H1 (cell line): ENCODE measurements around the gene CASQ1. TPM values are rescaled to one million over a fixed set of nuclear protein-coding genes. Genes with fewer than 3 reads are reported as not detected.

Experiments
- CTCF ChIA-PET: fragments of 300-600 bp; sonication (Branson Sonifier 250); formaldehyde crosslinking; loops from one replicate; lab custom pipeline; 2021; ENCODE audit not compliant: partially characterized antibody; lab: Charles Lee
- POLR2A ChIA-PET: fragments of 300-600 bp; sonication (Branson Sonifier 250); formaldehyde crosslinking; loops from one replicate; lab custom pipeline; 2021; ENCODE audit warnings: inconsistent platforms; ENCODE audit not compliant: partially characterized antibody; lab: Charles Lee
- DNase-seq, 2 experiments: peaks; one replicate each; pipeline versions ENCODE4 v3.0.0 to v3.0.0-alpha.2; 2010 to 2022; ENCODE audit warnings: low spot score in 2 of 2, low read depth in 1 of 2, mixed read lengths in 1 of 2
- FAIRE-seq: peaks from 2 replicates; lab custom pipeline; 2011; peaks lifted over from hg19 to GRCh38; lab: Jason Lieb, UNC
- H2AFZ ChIP-seq: 2 replicates; pipeline ENCODE4 v1.8.1; 2012; ENCODE audit warnings: low read length, inconsistent platforms
- H2AK5ac ChIP-seq: 2 replicates; pipeline ENCODE4 v1.6.1; 2013; ENCODE audit warnings: low read depth, low read length
- H2BK120ac ChIP-seq: replicated peaks from 2 replicates; pipeline ENCODE3; 2013; ENCODE audit warnings: low read depth, low read length, inconsistent platforms
- H2BK12ac ChIP-seq: 2 replicates; pipeline ENCODE4 v1.6.1; 2013; ENCODE audit warnings: low read depth, low read length
- H2BK15ac ChIP-seq: 2 replicates; pipeline ENCODE4 v1.6.1; 2013; ENCODE audit warnings: low read length
- H2BK20ac ChIP-seq: 2 replicates; pipeline ENCODE4 v1.6.1; 2013; ENCODE audit warnings: low read length
- H2BK5ac ChIP-seq: 2 replicates; pipeline ENCODE4 v1.6.1; 2013; ENCODE audit warnings: low read depth, low read length
- H3K14ac ChIP-seq: 2 replicates; pipeline ENCODE4 v1.6.1; 2013; ENCODE audit warnings: inconsistent platforms; ENCODE audit not compliant: insufficient read length
- H3K18ac ChIP-seq: 2 replicates; pipeline ENCODE4 v1.6.1; 2013; ENCODE audit warnings: low read length; ENCODE audit errors: extremely low read depth
- H3K23ac ChIP-seq: 2 replicates; pipeline ENCODE4 v1.6.1; 2013; ENCODE audit warnings: inconsistent platforms; ENCODE audit not compliant: insufficient read length
- H3K23me2 ChIP-seq: 2 replicates; pipeline ENCODE4 v1.6.1; 2013; ENCODE audit warnings: low read depth, low read length
- H3K27ac ChIP-seq: 2 replicates; pipeline ENCODE4 v1.6.1; 2011; ENCODE audit warnings: low read depth, low read length, inconsistent platforms
- H3K27me3 ChIP-seq, 4 experiments: replicated peaks in 1 of 4; 1 replicate in 1 of 4; 2 replicates in 3 of 4; pipeline versions ENCODE4 v1.6.1 to v1.8.1; 2011 to 2013; ENCODE audit warnings: low read length in 3 of 4, mild to moderate bottlenecking in 3 of 4, inconsistent platforms in 2 of 4, mixed read lengths in 2 of 4, moderate library complexity in 1 of 4; ENCODE audit not compliant: control insufficient read depth in 3 of 4, insufficient read depth in 3 of 4; ENCODE audit errors: extremely low read depth in 1 of 4
- H3K36me3 ChIP-seq, 4 experiments: 2 replicates each; pipeline versions ENCODE4 v1.6.1 to v1.8.1; 2011 to 2013; ENCODE audit warnings: mild to moderate bottlenecking in 4 of 4, low read length in 3 of 4, moderate library complexity in 2 of 4, control low read depth in 1 of 4, inconsistent platforms in 1 of 4; ENCODE audit not compliant: insufficient read depth in 4 of 4, control insufficient read depth in 2 of 4
- H3K4ac ChIP-seq: replicated peaks from 2 replicates; pipeline ENCODE3; 2013; ENCODE audit warnings: low read length, low read depth, mixed read lengths, inconsistent platforms; ENCODE audit not compliant: insufficient read length
- H3K4me1 ChIP-seq, 4 experiments: replicated peaks in 1 of 4; 1 replicate in 1 of 4; 2 replicates in 3 of 4; pipeline versions ENCODE4 v1.6.1 to v1.8.1; 2011 to 2013; ENCODE audit warnings: low read length in 3 of 4, inconsistent platforms in 2 of 4, mixed read lengths in 1 of 4; ENCODE audit not compliant: insufficient read depth in 4 of 4, control insufficient read depth in 3 of 4
- H3K4me2 ChIP-seq, 2 experiments: 2 replicates each; pipeline versions ENCODE4 v1.6.1 to v1.8.1; 2011 to 2013; ENCODE audit warnings: low read depth in 2 of 2, low read length in 2 of 2, control low read depth in 1 of 2, inconsistent platforms in 1 of 2, mild to moderate bottlenecking in 1 of 2; ENCODE audit not compliant: insufficient read depth in 1 of 2
- H3K4me3 ChIP-seq, 4 experiments: fragments of 200-600, 300-600 bp in 1 of 4; sonication (generic), shearing (Covaris generic), sonication (Bioruptor Twin) in 1 of 4; 2 replicates each; pipeline versions ENCODE4 v1.5.1 to v1.8.1; 2011 to 2016; ENCODE audit warnings: low read length in 4 of 4, low read depth in 3 of 4, control low read depth in 2 of 4, inconsistent platforms in 2 of 4, mild to moderate bottlenecking in 2 of 4, mixed read lengths in 1 of 4, moderate library complexity in 1 of 4; ENCODE audit not compliant: insufficient read depth in 2 of 4; ENCODE audit errors: extremely low read depth in 1 of 4
- H3K56ac ChIP-seq: replicated peaks from 2 replicates; pipeline ENCODE3; 2013; ENCODE audit warnings: low read depth, mild to moderate bottlenecking, mixed read lengths, low read length, inconsistent platforms; ENCODE audit not compliant: insufficient read length
- H3K79me1 ChIP-seq: 2 replicates; pipeline ENCODE4 v1.6.1; 2013; ENCODE audit warnings: low read depth, low read length, control low read depth
- H3K79me2 ChIP-seq, 2 experiments: 2 replicates each; pipeline versions ENCODE4 v1.6.1 to v1.8.1; 2012 to 2013; ENCODE audit warnings: low read length in 2 of 2, mild to moderate bottlenecking in 2 of 2, inconsistent platforms in 1 of 2; ENCODE audit not compliant: insufficient read depth in 2 of 2, control insufficient read depth in 1 of 2
- H3K9ac ChIP-seq, 4 experiments: replicated peaks in 1 of 4; 1 replicate in 1 of 4; 2 replicates in 3 of 4; pipeline versions ENCODE4 v1.6.1 to v1.8.1; 2011 to 2013; ENCODE audit warnings: low read depth in 3 of 4, low read length in 3 of 4, control low read depth in 2 of 4, mild to moderate bottlenecking in 2 of 4, moderate library complexity in 2 of 4, inconsistent platforms in 1 of 4; ENCODE audit errors: extremely low read depth in 1 of 4
- H3K9me3 ChIP-seq, 2 experiments: 2 replicates each; pipeline versions ENCODE4 v1.6.1 to v1.8.1; 2012 to 2013; ENCODE audit warnings: mild to moderate bottlenecking in 2 of 2, moderate library complexity in 2 of 2, control low read depth in 1 of 2, inconsistent platforms in 1 of 2, low read depth in 1 of 2, low read length in 1 of 2, mixed read lengths in 1 of 2; ENCODE audit not compliant: insufficient read depth in 2 of 2
- H4K20me1 ChIP-seq, 2 experiments: replicated peaks in 1 of 2; 2 replicates each; pipeline versions ENCODE3 to v1.8.1; 2011 to 2013; ENCODE audit warnings: inconsistent platforms in 2 of 2, low read length in 2 of 2, mild to moderate bottlenecking in 1 of 2; ENCODE audit not compliant: insufficient read depth in 2 of 2, control insufficient read depth in 1 of 2
- H4K5ac ChIP-seq: 2 replicates; pipeline ENCODE4 v1.6.1; 2013; ENCODE audit warnings: low read length, low read depth, mixed read lengths, inconsistent platforms; ENCODE audit not compliant: insufficient read length
- H4K8ac ChIP-seq: 2 replicates; pipeline ENCODE4 v1.8.0; 2013; ENCODE audit warnings: mild to moderate bottlenecking, moderate library complexity, low read length, inconsistent platforms; ENCODE audit not compliant: insufficient read depth; ENCODE audit errors: extremely low read depth
- H4K91ac ChIP-seq: replicated peaks from 2 replicates; pipeline ENCODE3; 2013; ENCODE audit warnings: low read length, mixed read lengths, inconsistent platforms; ENCODE audit not compliant: insufficient read length
- BCL11A ChIP-seq, 2 experiments: IDR thresholded peaks; one replicate each; pipeline ENCODE4 v1.6.1; 2011; ENCODE audit warnings: low read depth in 2 of 2, low read length in 2 of 2, mild to moderate bottlenecking in 2 of 2
- CBX5 ChIP-seq: fragments of 300-800, 300-1000 bp; sonication (generic); IDR thresholded peaks from 2 replicates; pipeline ENCODE4 v1.7.1; 2016; ENCODE audit warnings: antibody characterized with exemption, low read length, low read depth
- CBX8 ChIP-seq: fragments of 300-800, 300-1000 bp; sonication (generic); IDR thresholded peaks from 2 replicates; pipeline ENCODE4 v1.7.1; 2016; ENCODE audit warnings: low read depth, low read length, borderline replicate concordance
- EGR1 ChIP-seq: IDR thresholded peaks from 2 replicates; pipeline ENCODE4 v1.6.1; 2011; ENCODE audit warnings: low read depth, low read length, borderline replicate concordance
- JUND ChIP-seq: IDR thresholded peaks from 2 replicates; pipeline ENCODE4 v1.6.1; 2011; ENCODE audit warnings: mild to moderate bottlenecking, improper control_type of control experiment, low read length
- RAD21 ChIP-seq, 2 experiments: IDR thresholded peaks in 1 of 2; conservative IDR thresholded peaks in 1 of 2; 2 replicates each; pipeline ENCODE4 v1.6.1; 2011; ENCODE audit warnings: low read depth in 2 of 2, low read length in 2 of 2, improper control_type of control experiment in 1 of 2, inconsistent platforms in 1 of 2, mild to moderate bottlenecking in 1 of 2, moderate library complexity in 1 of 2
- SP1 ChIP-seq: IDR thresholded peaks from 2 replicates; pipeline ENCODE4 v1.6.1; 2011; ENCODE audit warnings: low read depth, low read length
- YY1 ChIP-seq: IDR thresholded peaks from 2 replicates; pipeline ENCODE4 v1.6.1; 2011; ENCODE audit warnings: low read depth, mild to moderate bottlenecking, low read length
- WGBS, 2 experiments: shearing (Covaris generic) in 1 of 2; methylation state at CpG; one replicate each; pipeline versions ENCODE4 v1.1.6 to v1.1.7; 2013 to 2015; ENCODE audit warnings: low lambda C conversion rate in 2 of 2, mixed read lengths in 2 of 2, inconsistent platforms in 1 of 2, low coverage in 1 of 2, missing lambda C conversion rate in 1 of 2; ENCODE audit not compliant: insufficient replicate concordance in 2 of 2, insufficient coverage in 1 of 2, insufficient read length in 1 of 2; ENCODE audit errors: extremely low coverage in 1 of 2, missing lambda C conversion rate in 1 of 2; 5-methylcytosine and 5-hydroxymethylcytosine counted together
- polyA plus RNA-seq, 7 experiments: library from polyadenylated mRNA; depleted of rRNA in 3 of 7; stranded (reverse) in 5 of 7; unstranded in 2 of 7; fragments of >200 nt in 5 of 7; fragments of 200-250 nt in 2 of 7; gene quantifications; 1 replicate in 5 of 7; 2 replicates in 1 of 7; 4 replicates in 1 of 7; pipeline versions ENCODE4 v1.2.1 to v1.2.3, GENCODE V29; 2011 to 2013; ENCODE audit warnings: missing spikeins in 2 of 7, mixed read lengths in 2 of 7
- total RNA-seq: library from RNA; stranded (reverse); fragmentation: NEBNext Ultra II Directional; extraction: Animal tissue kit (Norgen Biotek cat#: 25700); gene quantifications from 2 replicates; pipeline ENCODE4 v1.2.1, GENCODE V29; 2021
- TF ChIP-seq, protein P1 (sequence below), 3 experiments: IDR thresholded peaks; 1 replicate in 2 of 3; 2 replicates in 1 of 3; pipeline versions ENCODE4 v1.5.1 to v1.6.1; 2011; ENCODE audit warnings: low read length in 3 of 3, mild to moderate bottlenecking in 3 of 3, inconsistent platforms in 2 of 3, low read depth in 1 of 3, moderate library complexity in 1 of 3; ENCODE audit not compliant: insufficient read depth in 1 of 3; ENCODE audit errors: control extremely low read depth in 1 of 3

The CASQ1 gene
- total and polyA plus RNA-seq, 2 of the 8 experiments (the other 6 are each of a cell fraction or from before 2014, with no cell fraction given), result 0.80 to 1.3 TPM

DNA sequence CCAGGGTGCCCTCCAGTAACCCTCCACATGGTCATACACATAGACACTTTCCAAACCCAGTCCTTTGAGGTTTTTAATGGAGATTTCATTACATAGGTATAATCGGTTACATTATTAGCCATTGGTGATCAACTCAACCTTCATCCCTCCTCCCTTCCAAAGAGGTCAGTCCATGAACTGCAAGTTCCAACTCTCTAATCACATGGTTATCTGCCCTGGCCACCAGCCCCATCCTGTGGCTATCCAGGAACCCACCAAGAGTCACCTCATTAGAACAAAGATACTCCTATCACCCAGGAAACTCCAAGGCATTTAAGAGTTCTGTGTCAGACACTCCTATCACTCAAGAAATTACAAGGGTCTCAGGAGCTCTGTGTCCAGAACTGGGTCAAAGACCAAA is 26.8 kb upstream of the CASQ1 start:
- Histone ChIP-seq H2BK5ac (no peak overlapping the region), H3K56ac (no peak overlapping the region), H2BK20ac (peak overlapping the region; percentile 38; the same call in 1 of the 2 replicates), H3K79me2 (no peaks in the 10 kb centered on the region), H2AFZ (no peak overlapping the region), H4K8ac (no peak overlapping the region), H3K36me3 (no peaks in the 10 kb centered on the region), H3K18ac (no peak overlapping the region), H3K4me1 (peaks cover 0 to 7% (median 4%) of the 10 kb centered on the region in 4 experiments; a peak in 5 of 7 replicates), H3K23me2 (no peaks in the 10 kb centered on the region), H3K14ac (no peak overlapping the region), H4K91ac (no peak overlapping the region), H4K5ac (no peak overlapping the region), H2BK15ac (peak overlapping the region; percentile 46), H2BK12ac (0 out of 2 replicates have a peak overlapping the region, but pooled peaks have one; percentile 29), H3K4ac (no peak overlapping the region), H2AK5ac (peak overlapping the region; percentile 77; the same call in 1 of the 2 replicates), H3K27ac (no peak overlapping the region), H4K20me1 (no peaks in the 10 kb centered on the region), H3K4me3 (no peak overlapping the region), H3K27me3 (no peaks in the 10 kb centered on the region; a peak in 2 of 7 replicates), H3K9me3 (no peaks in the 10 kb centered on the region), H3K79me1 (no peaks in the 10 kb centered on the region), H3K23ac (no peak overlapping the region), H3K4me2 (no peak overlapping the region), H3K9ac (no peak overlapping the region), H2BK120ac (no peak overlapping the region)
- DNase-seq (no peak), FAIRE-seq (no peak)
- ChIA-PET POLR2A (interaction anchor here (1.4 kb wide), 1 partner anchor 79 kb away, joined by 3 read pairs; no protein-coding TSS in a partner anchor), CTCF (interaction anchor here (0.7 to 18.4 kb wide), 10 partner anchors 13 to 128 kb away, joined by 3 to 257 read pairs (median 28); partner anchors contain the start of genes ATP1A4, CASQ1 and PEA15)
- no peak for TF ChIP-seq BCL11A (IDR thresholded peaks at IDR 0.05; ENCODE audit: low read depth in 2 of 2, low read length in 2 of 2)
- TF ChIP-seq YY1, result no peak
- TF ChIP-seq EGR1, result no peak
- no peak for TF ChIP-seq SP1
- no peak for TF ChIP-seq JUND
- peak; percentile 29 to 48; a peak in 3 of 4 replicates for TF ChIP-seq RAD21 (IDR thresholded peaks at IDR 0.05 in 1 of 2, conservative IDR thresholded peaks at IDR 0.05 in 1 of 2; ENCODE audit: low read depth in 2 of 2, low read length in 2 of 2)
- TF ChIP-seq CBX8, result no peak
- no peak for TF ChIP-seq CBX5
- TF ChIP-seq, protein P1, sequence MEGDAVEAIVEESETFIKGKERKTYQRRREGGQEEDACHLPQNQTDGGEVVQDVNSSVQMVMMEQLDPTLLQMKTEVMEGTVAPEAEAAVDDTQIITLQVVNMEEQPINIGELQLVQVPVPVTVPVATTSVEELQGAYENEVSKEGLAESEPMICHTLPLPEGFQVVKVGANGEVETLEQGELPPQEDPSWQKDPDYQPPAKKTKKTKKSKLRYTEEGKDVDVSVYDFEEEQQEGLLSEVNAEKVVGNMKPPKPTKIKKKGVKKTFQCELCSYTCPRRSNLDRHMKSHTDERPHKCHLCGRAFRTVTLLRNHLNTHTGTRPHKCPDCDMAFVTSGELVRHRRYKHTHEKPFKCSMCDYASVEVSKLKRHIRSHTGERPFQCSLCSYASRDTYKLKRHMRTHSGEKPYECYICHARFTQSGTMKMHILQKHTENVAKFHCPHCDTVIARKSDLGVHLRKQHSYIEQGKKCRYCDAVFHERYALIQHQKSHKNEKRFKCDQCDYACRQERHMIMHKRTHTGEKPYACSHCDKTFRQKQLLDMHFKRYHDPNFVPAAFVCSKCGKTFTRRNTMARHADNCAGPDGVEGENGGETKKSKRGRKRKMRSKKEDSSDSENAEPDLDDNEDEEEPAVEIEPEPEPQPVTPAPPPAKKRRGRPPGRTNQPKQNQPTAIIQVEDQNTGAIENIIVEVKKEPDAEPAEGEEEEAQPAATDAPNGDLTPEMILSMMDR (IDR thresholded peaks at IDR 0.05; ENCODE audit: control extremely low read depth in 1 of 3, insufficient read depth in 1 of 3, low read depth in 1 of 3, low read length in 3 of 3), result peak in 2 of 3 experiments; percentile 34 to 36; a peak in 2 of 4 replicates
- WGBS, 2 experiments, result 84% methylated on average over 1 of the region's 1 CpG; no CpG with 5 or more reads in 1 of the 2 experiments
